K562 (cell line): ENCODE results near the gene CFDP1. TPM values are rescaled to one million over a fixed set of nuclear protein-coding genes. Genes with fewer than 3 reads are reported as not detected.

Experiments used
- CAMTA2 ChIP-seq: fragments of 250-450 bp; sonication (Bioruptor Pico); conservative IDR thresholded peaks from 2 replicates; pipeline ENCODE4 v1.5.1; 2022
- CHD1 ChIP-seq: fragments of 200-600 bp; sonication (generic); IDR thresholded peaks from one replicate; pipeline ENCODE4 v1.6.1; 2012; ENCODE audit warnings: mild to moderate bottlenecking, moderate library complexity, low read length, inconsistent platforms
- FOXK2 ChIP-seq, 2 experiments: fragments of 450-650 bp; IDR thresholded peaks in 1 of 2; conservative IDR thresholded peaks in 1 of 2; 2 replicates each; pipeline ENCODE4 v1.6.1; 2016; ENCODE audit warnings: low read depth in 2 of 2, mild to moderate bottlenecking in 1 of 2
- HOXB6 ChIP-seq: fragments of 250-450 bp; sonication (Bioruptor Pico); IDR thresholded peaks from 2 replicates; pipeline ENCODE4 v1.5.1; 2022; ENCODE audit warnings: mild to moderate bottlenecking, borderline replicate concordance
- KAT8 ChIP-seq: fragments of 450-650 bp; IDR thresholded peaks from 2 replicates; pipeline ENCODE4 v1.6.1; 2016; ENCODE audit warnings: low read depth, mild to moderate bottlenecking
- KLF6 ChIP-seq: fragments of 250-450 bp; sonication (Bioruptor Pico); IDR thresholded peaks from 2 replicates; pipeline ENCODE4 v1.4.0; 2020; ENCODE audit warnings: mild to moderate bottlenecking, moderate library complexity, borderline replicate concordance
- MAZ ChIP-seq, 2 experiments: fragments of 450-650 bp in 1 of 2; sonication (generic) in 1 of 2; formaldehyde crosslinking; IDR thresholded peaks in 1 of 2; conservative IDR thresholded peaks in 1 of 2; 2 replicates each; pipeline versions ENCODE4 v1.4.0 to v1.5.0; 2020; ENCODE audit warnings: mild to moderate bottlenecking in 1 of 2, missing genetic modification reagents in 1 of 2
- MIER1 ChIP-seq: fragments of 450-650 bp; IDR thresholded peaks from 2 replicates; pipeline ENCODE4 v1.6.1; 2016; ENCODE audit warnings: antibody characterized with exemption, mild to moderate bottlenecking, low read depth
- MYNN ChIP-seq, 2 experiments: sonication (generic); formaldehyde crosslinking in 1 of 2; IDR thresholded peaks; 2 replicates each; pipeline versions ENCODE4 v1.5.0 to v1.6.1; 2016 to 2020; ENCODE audit warnings: antibody characterized with exemption in 1 of 2, missing genetic modification reagents in 1 of 2
- NFRKB ChIP-seq: fragments of 450-650 bp; IDR thresholded peaks from 2 replicates; pipeline ENCODE4 v1.6.1; 2016; ENCODE audit warnings: low read depth
- PHF21A ChIP-seq: fragments of 450-650 bp; IDR thresholded peaks from 2 replicates; pipeline ENCODE4 v1.6.1; 2017; ENCODE audit warnings: low read depth, borderline replicate concordance
- PRMT5 ChIP-seq: sonication (generic); formaldehyde crosslinking; IDR thresholded peaks from 2 replicates; pipeline ENCODE4 v1.5.0; 2020; ENCODE audit warnings: missing genetic modification reagents
- RAD21 ChIP-seq, 2 experiments: fragments of 250-450 bp in 1 of 2; fragments of 450-650 bp in 1 of 2; sonication (Bioruptor Pico) in 1 of 2; formaldehyde crosslinking in 1 of 2; IDR thresholded peaks in 1 of 2; conservative IDR thresholded peaks in 1 of 2; 2 replicates each; pipeline versions ENCODE4 v1.4.0 to v1.8.0; 2020 to 2022; ENCODE audit warnings: mild to moderate bottlenecking in 2 of 2, moderate library complexity in 1 of 2
- SMAD3 ChIP-seq: fragments of 450-650 bp; formaldehyde crosslinking; conservative IDR thresholded peaks from 2 replicates; pipeline ENCODE4 v1.4.0; 2020; ENCODE audit warnings: mild to moderate bottlenecking
- TFAM ChIP-seq: fragments of 250-450 bp; sonication (Bioruptor Pico); conservative IDR thresholded peaks from 2 replicates; pipeline ENCODE4 v1.5.0; 2021; ENCODE audit warnings: mild to moderate bottlenecking, moderate library complexity
- XRCC3 ChIP-seq: fragments of 450-650 bp; IDR thresholded peaks from 2 replicates; pipeline ENCODE4 v1.6.1; 2017; ENCODE audit warnings: mild to moderate bottlenecking, moderate library complexity
- YY1 ChIP-seq, 3 experiments: IDR thresholded peaks; 2 replicates each; pipeline ENCODE4 v1.6.1; 2011; ENCODE audit warnings: low read length in 2 of 3, mild to moderate bottlenecking in 2 of 3, moderate library complexity in 2 of 3, borderline replicate concordance in 1 of 3, control low read depth in 1 of 3, low read depth in 1 of 3; ENCODE audit not compliant: insufficient read depth in 3 of 3, insufficient replicate concordance in 2 of 3, control insufficient read depth in 1 of 3, insufficient read length in 1 of 3; ENCODE audit errors: extremely low read depth in 1 of 3
- ZFX ChIP-seq: sonication (generic); formaldehyde crosslinking; IDR thresholded peaks from 2 replicates; pipeline ENCODE4 v1.8.0; 2022; ENCODE audit warnings: mild to moderate bottlenecking, missing genetic modification reagents, moderate library complexity
- ZNF121 ChIP-seq: sonication (generic); formaldehyde crosslinking; conservative IDR thresholded peaks from 2 replicates; pipeline ENCODE4 v1.8.0; 2022; ENCODE audit warnings: missing genetic modification reagents
- ZNF140 ChIP-seq: fragments of 250-450 bp; sonication (Bioruptor Pico); IDR thresholded peaks from 2 replicates; pipeline ENCODE4 v1.8.0; 2021; ENCODE audit warnings: moderate library complexity, mild to moderate bottlenecking, inconsistent platforms
- ZNF146 ChIP-seq: IDR thresholded peaks from one replicate; pipeline ENCODE4 v1.6.1; 2018; ENCODE audit warnings: missing compliant biosample characterization; ENCODE audit not compliant: unreplicated experiment
- ZNF174 ChIP-seq: fragments of 250-450 bp; sonication (Bioruptor Pico); IDR thresholded peaks from 2 replicates; pipeline ENCODE4 v1.4.0; 2020; ENCODE audit warnings: mild to moderate bottlenecking
- ZNF217 ChIP-seq: sonication (generic); formaldehyde crosslinking; IDR thresholded peaks from 2 replicates; pipeline ENCODE4 v1.8.0; 2022; ENCODE audit warnings: mild to moderate bottlenecking, missing genetic modification reagents
- ZNF384 ChIP-seq: IDR thresholded peaks from 2 replicates; pipeline ENCODE4 v1.6.1; 2012; ENCODE audit warnings: low read depth, low read length, improper control_type of control experiment
- ZNF589 ChIP-seq: fragments of 200-800 bp; sonication (Bioruptor generic); IDR thresholded peaks from 2 replicates; pipeline ENCODE4 v1.6.1; 2016; ENCODE audit warnings: low read depth, missing genetic modification characterization, missing compliant biosample characterization
- polyA plus RNA-seq, 8 experiments: library from polyadenylated mRNA; depleted of rRNA in 4 of 8; stranded (reverse) in 5 of 8; unstranded in 3 of 8; fragments of >200 nt; fragmentation: Nextera tagmentation in 2 of 8; fragmentation: Illumina TruSeq in 1 of 8; extraction: Ambion mirVana in 2 of 8; extraction: Trizol in 1 of 8; gene quantifications; 2 replicates each; pipeline versions ENCODE4 v1.2.1 to v1.2.3, GENCODE V29; 2011 to 2014; ENCODE audit warnings: inconsistent platforms in 1 of 8, missing spikeins in 1 of 8
- total RNA-seq, 7 experiments: library from RNA; depleted of rRNA in 6 of 7; stranded (reverse); fragments of >200 nt in 6 of 7; fragmentation: Illumina TruSeq in 2 of 7; extraction: Trizol in 2 of 7; gene quantifications; 2 replicates each; pipeline versions ENCODE4 v1.2.1 to v1.2.3, GENCODE V29; 2011 to 2021; ENCODE audit warnings: low replicate concordance in 1 of 7
- TF ChIP-seq, protein P1 (sequence below): sonication (generic); formaldehyde crosslinking; IDR thresholded peaks from 2 replicates; pipeline ENCODE4 v1.8.0; 2023; ENCODE audit warnings: mild to moderate bottlenecking, missing genetic modification reagents
- TF ChIP-seq, protein P2 (sequence below): sonication (generic); formaldehyde crosslinking; IDR thresholded peaks from 2 replicates; pipeline ENCODE4 v1.8.0; 2022; ENCODE audit warnings: missing genetic modification reagents, mild to moderate bottlenecking, moderate library complexity, borderline replicate concordance

Gene CFDP1
- total and polyA plus RNA-seq, 9 of the 15 experiments (the other 6 are each of a cell fraction or from before 2014, with no cell fraction given) = 31.5 to 78.4 (median 61.7) TPM

DNA sequence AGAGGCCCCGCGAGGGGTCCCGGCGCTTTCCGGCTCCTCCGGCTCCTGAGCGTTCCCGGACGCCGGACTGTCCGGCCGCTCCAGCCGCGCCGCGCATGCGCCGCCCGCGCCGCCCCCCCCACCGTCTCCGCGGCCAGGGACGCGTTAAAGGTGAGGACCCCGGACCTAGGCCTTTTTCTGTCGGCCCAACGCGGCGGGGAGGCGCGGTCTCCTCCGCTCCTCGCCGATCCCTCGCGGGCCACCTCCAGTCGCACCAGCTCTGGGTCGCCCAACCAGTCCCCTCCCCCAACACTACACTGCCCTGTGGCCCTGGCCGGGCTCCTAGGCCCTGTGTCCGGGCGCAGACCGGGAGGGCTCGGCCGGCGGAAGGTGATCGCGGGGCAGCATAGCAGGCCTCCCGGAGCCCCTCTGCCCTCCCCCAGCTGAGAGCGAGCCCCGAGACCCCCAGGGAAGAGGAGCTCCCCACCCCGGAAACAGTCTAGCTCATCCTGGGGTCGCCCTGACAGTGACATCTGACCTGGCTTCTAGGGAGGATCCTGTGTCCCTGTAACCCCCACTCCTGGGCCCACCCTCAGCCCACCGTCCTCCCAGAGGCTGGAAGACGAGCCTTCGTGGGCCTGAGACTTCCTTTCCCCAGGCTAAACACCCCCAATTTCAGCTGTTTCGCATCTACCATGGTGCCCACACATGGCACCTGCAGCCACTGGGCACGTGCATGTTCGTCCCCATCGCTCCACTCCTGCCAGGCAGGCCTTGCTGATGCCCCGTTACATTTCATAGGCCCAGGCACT is 167.2 kb downstream of the CFDP1 start (continued):
- TF ChIP-seq ZNF589 (CRISPR knock-in tag) (no peak), CAMTA2 (no peak; the same call in 1 of the 2 replicates), XRCC3 (no peak), MYNN (IDR thresholded peaks at IDR 0.05) (no peak), MYNN (CRISPR knock-in tag; IDR thresholded peaks at IDR 0.05) (no peak), FOXK2 (conservative IDR thresholded peaks at IDR 0.05 in 1 of 2, IDR thresholded peaks at IDR 0.05 in 1 of 2; ENCODE audit: low read depth in 2 of 2) (no peak), ZNF217 (CRISPR knock-in tag) (no peak), HOXB6 (CRISPR knock-in tag) (no peak), KLF6 (CRISPR knock-in tag) (no peak), ZNF146 (CRISPR knock-in tag) (no peak), ZNF140 (CRISPR knock-in tag) (no peak), RAD21 (CRISPR knock-in tag; conservative IDR thresholded peaks at IDR 0.05 in 1 of 2, IDR thresholded peaks at IDR 0.05 in 1 of 2) (0 out of 4 replicates have a peak, but pooled peaks of 1 of the 2 experiments have one; percentile 18), ZNF174 (CRISPR knock-in tag) (no peak), KAT8 (no peak), CHD1 (no peak), PHF21A (peak; percentile 45; the same call in 1 of the 2 replicates), YY1 (IDR thresholded peaks at IDR 0.05; ENCODE audit: borderline replicate concordance in 1 of 3, control insufficient read depth in 1 of 3, extremely low read depth in 1 of 3, insufficient read depth in 3 of 3, insufficient read length in 1 of 3, insufficient replicate concordance in 2 of 3, low read depth in 1 of 3, low read length in 2 of 3) (peak in 1 of 3 experiments; percentile 43), SMAD3 (CRISPR knock-in tag) (no peak), MIER1 (no peak), ZNF384 (no peak), ZNF121 (CRISPR knock-in tag) (no peak), NFRKB (0 out of 2 replicates have a peak, but pooled peaks have one; percentile 47), ZFX (CRISPR knock-in tag) (peak; percentile 98), MAZ (CRISPR knock-in tag; conservative IDR thresholded peaks at IDR 0.05 in 1 of 2, IDR thresholded peaks at IDR 0.05 in 1 of 2) (no peak), PRMT5 (CRISPR knock-in tag) (no peak), TFAM (CRISPR knock-in tag) (no peak)
- TF ChIP-seq, protein P1, sequence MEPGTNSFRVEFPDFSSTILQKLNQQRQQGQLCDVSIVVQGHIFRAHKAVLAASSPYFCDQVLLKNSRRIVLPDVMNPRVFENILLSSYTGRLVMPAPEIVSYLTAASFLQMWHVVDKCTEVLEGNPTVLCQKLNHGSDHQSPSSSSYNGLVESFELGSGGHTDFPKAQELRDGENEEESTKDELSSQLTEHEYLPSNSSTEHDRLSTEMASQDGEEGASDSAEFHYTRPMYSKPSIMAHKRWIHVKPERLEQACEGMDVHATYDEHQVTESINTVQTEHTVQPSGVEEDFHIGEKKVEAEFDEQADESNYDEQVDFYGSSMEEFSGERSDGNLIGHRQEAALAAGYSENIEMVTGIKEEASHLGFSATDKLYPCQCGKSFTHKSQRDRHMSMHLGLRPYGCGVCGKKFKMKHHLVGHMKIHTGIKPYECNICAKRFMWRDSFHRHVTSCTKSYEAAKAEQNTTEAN (CRISPR knock-in tag) = no peak
- TF ChIP-seq, protein P2, sequence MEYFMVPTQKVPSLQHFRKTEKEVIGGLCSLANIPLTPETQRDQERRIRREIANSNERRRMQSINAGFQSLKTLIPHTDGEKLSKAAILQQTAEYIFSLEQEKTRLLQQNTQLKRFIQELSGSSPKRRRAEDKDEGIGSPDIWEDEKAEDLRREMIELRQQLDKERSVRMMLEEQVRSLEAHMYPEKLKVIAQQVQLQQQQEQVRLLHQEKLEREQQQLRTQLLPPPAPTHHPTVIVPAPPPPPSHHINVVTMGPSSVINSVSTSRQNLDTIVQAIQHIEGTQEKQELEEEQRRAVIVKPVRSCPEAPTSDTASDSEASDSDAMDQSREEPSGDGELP (CRISPR knock-in tag) = peak; percentile 49; the same call in 1 of the 2 replicates
